B cell (primary cell): ENCODE data around the gene TLE6.

Source experiments
- EZH2 ChIP-seq: IDR thresholded peaks from 2 replicates; pipeline ENCODE4 v1.6.1; 2012; ENCODE audit warnings: borderline replicate concordance, low read depth, mild to moderate bottlenecking, moderate library complexity, low read length; ENCODE audit not compliant: insufficient read depth, poor library complexity, severe bottlenecking
- TF ChIP-seq, protein P1 (sequence below): fragments of 200-600 bp; IDR thresholded peaks from one replicate; pipeline ENCODE4 v1.8.0; 2022; ENCODE audit warnings: antibody characterized with exemption, mild to moderate bottlenecking

- no peak for TF ChIP-seq EZH2
- TF ChIP-seq, protein P1, sequence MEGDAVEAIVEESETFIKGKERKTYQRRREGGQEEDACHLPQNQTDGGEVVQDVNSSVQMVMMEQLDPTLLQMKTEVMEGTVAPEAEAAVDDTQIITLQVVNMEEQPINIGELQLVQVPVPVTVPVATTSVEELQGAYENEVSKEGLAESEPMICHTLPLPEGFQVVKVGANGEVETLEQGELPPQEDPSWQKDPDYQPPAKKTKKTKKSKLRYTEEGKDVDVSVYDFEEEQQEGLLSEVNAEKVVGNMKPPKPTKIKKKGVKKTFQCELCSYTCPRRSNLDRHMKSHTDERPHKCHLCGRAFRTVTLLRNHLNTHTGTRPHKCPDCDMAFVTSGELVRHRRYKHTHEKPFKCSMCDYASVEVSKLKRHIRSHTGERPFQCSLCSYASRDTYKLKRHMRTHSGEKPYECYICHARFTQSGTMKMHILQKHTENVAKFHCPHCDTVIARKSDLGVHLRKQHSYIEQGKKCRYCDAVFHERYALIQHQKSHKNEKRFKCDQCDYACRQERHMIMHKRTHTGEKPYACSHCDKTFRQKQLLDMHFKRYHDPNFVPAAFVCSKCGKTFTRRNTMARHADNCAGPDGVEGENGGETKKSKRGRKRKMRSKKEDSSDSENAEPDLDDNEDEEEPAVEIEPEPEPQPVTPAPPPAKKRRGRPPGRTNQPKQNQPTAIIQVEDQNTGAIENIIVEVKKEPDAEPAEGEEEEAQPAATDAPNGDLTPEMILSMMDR = no peak
Observed at GRCh38 chr19:3015126-3016057, 38.0 kb downstream of the TLE6 start.
